Thoracic aorta (tissue), 2 donors: ENCODE measurements around the gene HSPB2. TPM values are rescaled to one million over a fixed set of nuclear protein-coding genes. Genes with fewer than 3 reads are reported as not detected.
A peak's percentile ranks its signal among the peaks of the same experiment; 100 is the strongest.
"Not testable (repeated sequence)": the region's sequence is repeated elsewhere in the genome, so short reads cannot be mapped to it uniquely, and the experiment has no call there.

Source experiments
- ATAC-seq: fragments of 150-250 bp; one replicate; pipeline ENCODE4 v1.8.0; 2017; ENCODE audit warnings: low read depth; ENCODE audit not compliant: insufficient number of reproducible peaks, low FRiP score
- DNase-seq: peaks from one replicate; pipeline ENCODE4 v3.0.0-alpha.2; 2020; ENCODE audit warnings: low spot score
- H3K27ac ChIP-seq, 2 donors: fragments of 200-600 bp; sonication (generic); 1 replicate in 1 of 2; 2 replicates in 1 of 2; pipeline ENCODE4 v1.5.1; 2016; ENCODE audit warnings: mild to moderate bottlenecking in 2 of 2, moderate library complexity in 2 of 2
- H3K27me3 ChIP-seq: fragments of 200-600 bp; sonication (generic); replicated peaks from 2 replicates; pipeline ENCODE4 v1.6.0; 2016; ENCODE audit warnings: mild to moderate bottlenecking; ENCODE audit not compliant: insufficient read depth
- H3K36me3 ChIP-seq: fragments of 200-600 bp; sonication (generic); one replicate; pipeline ENCODE4 v1.5.1; 2016
- H3K4me1 ChIP-seq, 2 donors: fragments of 200-600 bp; sonication (generic); 1 replicate in 1 of 2; 2 replicates in 1 of 2; pipeline versions ENCODE4 v1.5.1 to v1.6.0; 2016; ENCODE audit warnings: low read depth in 2 of 2, mild to moderate bottlenecking in 1 of 2; ENCODE audit not compliant: control insufficient read depth in 1 of 2
- H3K4me3 ChIP-seq: fragments of 200-600 bp; sonication (generic); 2 replicates; pipeline ENCODE4 v1.5.1; 2016; ENCODE audit warnings: mild to moderate bottlenecking
- H3K9me3 ChIP-seq: fragments of 200-600 bp; sonication (generic); 2 replicates; pipeline ENCODE4 v1.5.1; 2016
- total RNA-seq, 2 donors: library from RNA; depleted of rRNA; stranded (reverse); fragments of >200 nt; gene quantifications; one replicate each; pipeline versions ENCODE4 v1.1.0 to v1.2.3, GENCODE V29; 2016
- TF ChIP-seq, protein P1 (sequence below): fragments of 200-600 bp; sonication (generic); IDR thresholded peaks from one replicate; pipeline ENCODE4 v1.5.1; 2019; ENCODE audit warnings: antibody characterized with exemption

The HSPB2 gene
- total RNA-seq, 2 donors from 2014 or later = 2.2 to 3.1 TPM

DNA sequence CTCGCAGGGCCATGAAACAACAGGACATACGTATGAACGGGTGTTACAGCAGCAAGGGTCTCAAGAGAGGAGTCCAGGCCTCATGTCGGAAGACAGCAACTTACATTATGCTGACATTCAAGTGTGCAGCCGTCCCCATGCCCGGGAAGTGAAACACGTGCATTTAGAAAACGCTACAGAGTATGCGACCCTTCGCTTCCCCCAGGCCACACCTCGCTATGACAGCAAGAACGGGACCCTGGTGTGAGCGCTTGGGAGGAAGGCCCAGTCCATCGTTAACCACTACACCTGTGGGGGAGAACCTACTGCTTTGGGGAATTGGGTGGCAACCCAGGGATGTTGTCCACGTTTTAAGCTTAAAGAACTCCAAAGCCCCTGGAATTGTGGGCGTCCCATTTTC, 13.4 kb downstream of the HSPB2 start:
- H3K4me1 ChIP-seq = peaks cover 29 to 45% of the 10 kb centered on the region in 2 donors
- no peak for DNase-seq
- H3K27me3 ChIP-seq = no peaks in the 10 kb centered on the region
- H3K4me3 ChIP-seq = peak overlapping the region; percentile 68
- no peak for ATAC-seq
- no peaks in the 10 kb centered on the region for H3K36me3 ChIP-seq
- TF ChIP-seq, protein P1, sequence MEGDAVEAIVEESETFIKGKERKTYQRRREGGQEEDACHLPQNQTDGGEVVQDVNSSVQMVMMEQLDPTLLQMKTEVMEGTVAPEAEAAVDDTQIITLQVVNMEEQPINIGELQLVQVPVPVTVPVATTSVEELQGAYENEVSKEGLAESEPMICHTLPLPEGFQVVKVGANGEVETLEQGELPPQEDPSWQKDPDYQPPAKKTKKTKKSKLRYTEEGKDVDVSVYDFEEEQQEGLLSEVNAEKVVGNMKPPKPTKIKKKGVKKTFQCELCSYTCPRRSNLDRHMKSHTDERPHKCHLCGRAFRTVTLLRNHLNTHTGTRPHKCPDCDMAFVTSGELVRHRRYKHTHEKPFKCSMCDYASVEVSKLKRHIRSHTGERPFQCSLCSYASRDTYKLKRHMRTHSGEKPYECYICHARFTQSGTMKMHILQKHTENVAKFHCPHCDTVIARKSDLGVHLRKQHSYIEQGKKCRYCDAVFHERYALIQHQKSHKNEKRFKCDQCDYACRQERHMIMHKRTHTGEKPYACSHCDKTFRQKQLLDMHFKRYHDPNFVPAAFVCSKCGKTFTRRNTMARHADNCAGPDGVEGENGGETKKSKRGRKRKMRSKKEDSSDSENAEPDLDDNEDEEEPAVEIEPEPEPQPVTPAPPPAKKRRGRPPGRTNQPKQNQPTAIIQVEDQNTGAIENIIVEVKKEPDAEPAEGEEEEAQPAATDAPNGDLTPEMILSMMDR = no peak
- no peaks in the 10 kb centered on the region for H3K9me3 ChIP-seq
- H3K27ac ChIP-seq = peak overlapping the region; percentile 97

DNA sequence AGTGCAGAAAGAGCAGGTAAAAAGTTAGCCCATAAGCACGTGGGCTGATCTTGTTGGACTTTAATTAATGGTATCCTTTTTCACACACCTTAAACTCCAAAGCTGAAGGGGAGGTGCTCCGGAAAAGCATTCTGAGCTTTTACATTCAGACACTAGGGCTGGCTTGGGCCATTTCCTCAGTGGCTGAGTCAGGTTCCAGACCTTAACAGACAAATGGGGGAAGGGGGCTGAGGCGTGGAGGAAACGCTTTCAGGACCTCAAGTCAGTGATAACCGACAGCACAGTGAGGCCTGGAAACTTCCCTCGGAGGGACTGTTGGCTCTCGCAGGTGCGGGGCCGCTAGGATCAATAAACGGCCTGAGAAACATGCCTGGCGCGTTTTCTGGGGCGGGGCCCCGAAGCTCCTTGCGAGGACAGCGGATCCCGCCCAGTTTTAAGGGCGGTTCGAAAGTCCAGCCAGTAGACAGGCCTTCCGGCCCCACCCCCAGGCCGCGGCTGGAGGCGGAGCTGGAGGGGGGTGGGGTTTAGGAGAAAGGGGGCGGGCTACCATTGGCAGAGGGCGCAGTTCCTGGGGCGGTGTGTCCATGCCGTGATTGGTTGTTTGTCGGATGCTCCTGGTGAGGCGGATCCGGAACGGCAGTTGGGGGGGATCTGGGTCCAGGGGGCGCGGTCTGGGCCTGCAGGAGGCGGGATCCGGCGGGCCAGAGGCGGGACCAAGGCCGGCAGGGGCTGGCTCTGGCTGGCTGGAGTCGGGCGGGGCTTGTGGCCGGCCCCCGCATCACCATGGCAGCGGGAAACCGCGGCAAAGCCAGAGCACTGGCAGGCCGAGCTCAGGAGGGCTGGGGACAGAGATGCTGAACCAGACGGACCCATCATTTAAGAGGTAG, 14.2 kb downstream of the HSPB2 start:
- Histone ChIP-seq H3K4me3 (peak overlapping the region; percentile 68), H3K27ac (peak overlapping the region; percentile 97), H3K36me3 (no peaks in the 10 kb centered on the region), H3K27me3 (no peaks in the 10 kb centered on the region), H3K4me1 (peaks cover 29 to 44% of the 10 kb centered on the region in 2 donors), H3K9me3 (no peaks in the 10 kb centered on the region)
- peak; percentile 91 for DNase-seq
- TF ChIP-seq, protein P1 = peak; percentile 24
- ATAC-seq = peak; percentile 87

- TF ChIP-seq, protein P1 = no peak
- ATAC-seq (no peak), DNase-seq (no peak)
- peaks cover 6 to 32% of the 10 kb centered on the region in 2 donors for H3K4me1 ChIP-seq
- H3K27me3 ChIP-seq = no peaks in the 10 kb centered on the region
- H3K9me3 ChIP-seq = no peaks in the 10 kb centered on the region
- no peak overlapping the region for H3K27ac ChIP-seq
- no peak overlapping the region for H3K4me3 ChIP-seq
- no peaks in the 10 kb centered on the region for H3K36me3 ChIP-seq
Measured at GRCh38 chr11:111930472-111930871, 17.9 kb downstream of the HSPB2 start.

DNA sequence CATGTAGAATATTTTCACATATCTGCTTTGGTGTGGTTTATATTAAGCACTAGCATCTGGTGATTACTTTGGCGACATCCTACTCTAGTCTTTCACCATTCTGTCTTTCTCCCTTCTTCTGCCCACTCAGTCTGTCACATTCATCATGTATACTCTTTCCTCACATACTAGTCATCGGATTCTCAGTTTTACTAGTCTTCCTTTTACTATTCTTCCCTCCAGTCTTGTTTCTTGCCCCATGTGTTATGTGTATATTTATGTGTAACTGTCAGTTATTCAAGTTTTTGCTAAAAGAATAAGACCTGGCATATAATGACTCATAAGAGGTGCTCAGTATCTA, 20.0 kb downstream of the HSPB2 start:
- Histone ChIP-seq H3K4me3 (no peak overlapping the region), H3K36me3 (no peaks in the 10 kb centered on the region), H3K27me3 (no peaks in the 10 kb centered on the region), H3K9me3 (no peaks in the 10 kb centered on the region), H3K27ac (no peak overlapping the region), H3K4me1 (peaks cover 9 to 32% of the 10 kb centered on the region in 2 donors)
- no peak for ATAC-seq
- no peak for DNase-seq
- TF ChIP-seq, protein P1 = no peak

GRCh38 chr11:111933176-111933575, 20.6 kb downstream of the HSPB2 start:
- ATAC-seq, H3K4me3 ChIP-seq, H3K27ac ChIP-seq, H3K36me3 ChIP-seq, H3K27me3 ChIP-seq, H3K9me3 ChIP-seq, DNase-seq: not testable (repeated sequence)
- peaks cover 15 to 38% of the 10 kb centered on the region in 2 donors for H3K4me1 ChIP-seq
